Measurements from ENCODE around the gene MTR. TPM values are rescaled to one million over a fixed set of nuclear protein-coding genes. Genes with fewer than 3 reads are reported as not detected.

Gene MTR
- total RNA-seq, 1 experiment from 2014 or later = 35.5 TPM

DNA sequence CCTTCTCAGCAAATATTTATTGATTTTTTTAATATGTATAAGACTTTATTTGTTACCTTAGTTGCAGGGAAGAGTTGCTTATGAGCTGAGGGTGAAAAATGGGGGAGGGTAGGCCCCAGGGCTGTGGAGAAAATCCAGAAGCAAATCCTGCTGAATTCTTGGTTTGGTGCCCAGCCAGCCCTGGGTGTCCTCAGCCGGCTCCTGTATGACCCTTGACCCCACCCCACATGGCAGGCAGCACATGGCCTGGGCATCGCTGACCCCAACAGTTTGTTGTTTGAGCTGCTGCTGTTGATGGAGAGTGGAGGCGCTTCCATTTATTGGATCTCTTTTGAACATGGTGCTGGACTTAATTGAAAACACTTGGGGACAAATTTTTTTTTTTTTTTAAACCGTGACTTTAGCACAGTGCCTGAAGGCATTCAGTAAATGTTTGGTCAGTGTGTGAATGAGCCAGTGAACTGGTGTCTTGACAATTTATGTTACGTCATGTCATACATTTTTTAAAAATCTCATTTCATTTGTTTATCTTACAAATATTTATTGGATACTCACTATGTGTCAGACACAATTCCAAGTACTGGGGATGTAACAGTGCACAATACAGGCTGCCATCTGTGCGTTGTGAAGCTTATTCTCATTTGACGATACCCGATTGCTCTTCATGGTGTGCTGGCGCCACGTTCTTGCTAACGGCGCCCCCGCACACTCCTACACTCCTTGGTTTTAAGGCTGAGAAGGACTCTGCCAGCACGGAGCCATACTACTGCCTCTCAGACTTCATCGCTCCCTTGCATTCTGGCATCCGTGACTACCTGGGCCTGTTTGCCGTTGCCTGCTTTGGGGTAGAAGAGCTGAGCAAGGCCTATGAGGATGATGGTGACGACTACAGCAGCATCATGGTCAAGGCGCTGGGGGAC lies 98.8 kb downstream of the MTR start:
- no peak overlapping the region for H3K4me3 Mint-ChIP-seq
- no peak overlapping the region for H2BK12ac ChIP-seq (ENCODE audit: insufficient read length, low read depth, low read length)
- H4K8ac ChIP-seq (replicated peaks; ENCODE audit: insufficient read length, low read depth, low read length) = no peak overlapping the region
- H3K9me3 ChIP-seq (ENCODE audit: control insufficient read depth, low read depth, low read length) = no peaks in the 10 kb centered on the region
- peaks cover 19 to 55% (median 48%) of the 10 kb centered on the region in 3 experiments; a peak in 6 of 7 replicates for H3K36me3 Mint-ChIP-seq (ENCODE audit: insufficient read depth in 1 of 3, low read depth in 3 of 3)
- H3K79me2 ChIP-seq (ENCODE audit: insufficient read depth, low read length) = no peaks in the 10 kb centered on the region
- no peak overlapping the region for H4K5ac ChIP-seq (ENCODE audit: insufficient read length, low read depth, low read length)
- no peaks in the 10 kb centered on the region for H3K27me3 Mint-ChIP-seq (ENCODE audit: low read depth)
- H3K18ac ChIP-seq (ENCODE audit: insufficient read length, low read depth, low read length) = no peak overlapping the region
- no peak overlapping the region for H3K23ac ChIP-seq (ENCODE audit: insufficient read length, low read depth, low read length)
- H3K4me1 ChIP-seq (ENCODE audit: insufficient read depth, low read length) = no peaks in the 10 kb centered on the region
- no peak overlapping the region for H2AFZ ChIP-seq (ENCODE audit: low read length)
- no peak overlapping the region for H2BK5ac ChIP-seq (ENCODE audit: insufficient read length, low read length)
- no peak overlapping the region; the same call in 1 of the 2 replicates for H3K14ac ChIP-seq (ENCODE audit: insufficient read depth, low read length)
- H3K9me3 Mint-ChIP-seq = no peaks in the 10 kb centered on the region; a peak in 1 of 5 replicates
- H3T11ph ChIP-seq (ENCODE audit: low read length) = no peak overlapping the region
- H3K9ac ChIP-seq (ENCODE audit: extremely low read depth, insufficient read length, low read length) = no peak overlapping the region
- DNase-seq = no peak
- WGBS (ENCODE audit: extremely low coverage, insufficient read length, low lambda C conversion rate) = no CpG with 5 or more reads among the region's 19 CpGs
- no peak overlapping the region for H2AK5ac ChIP-seq (ENCODE audit: insufficient read length, low read length)
- no peak overlapping the region for H3K4me2 ChIP-seq (ENCODE audit: insufficient read depth, insufficient read length, low read length)
- no peak overlapping the region for H2BK20ac ChIP-seq (ENCODE audit: low read depth, low read length, poor library complexity, severe bottlenecking)
- peak overlapping the region in 1 of 3 experiments; percentile 30; a peak in 2 of 7 replicates for H3K27ac Mint-ChIP-seq
- H4K20me1 ChIP-seq (ENCODE audit: control insufficient read depth, insufficient read depth, insufficient read length) = no peaks in the 10 kb centered on the region
- no peak overlapping the region for H3K56ac ChIP-seq (ENCODE audit: insufficient read length, low read depth, low read length)
- H3K27ac ChIP-seq (ENCODE audit: insufficient read length, low read depth, low read length) = no peak overlapping the region
- no peaks in the 10 kb centered on the region for H3K23me2 ChIP-seq (ENCODE audit: insufficient read length, low read depth, low read length, poor library complexity, severe bottlenecking)
- H2BK120ac ChIP-seq (ENCODE audit: low read depth, low read length, poor library complexity, severe bottlenecking) = no peak overlapping the region
- no peak overlapping the region for H3K4ac ChIP-seq (ENCODE audit: low read depth, low read length)
- no peak overlapping the region for H4K91ac ChIP-seq (ENCODE audit: insufficient read length, low read depth, low read length)
- no peak for TF ChIP-seq CTCF (conservative IDR thresholded peaks at IDR 0.05)
- no peaks in the 10 kb centered on the region for H3K79me1 ChIP-seq (ENCODE audit: insufficient read depth, low read depth, low read length, poor library complexity, severe bottlenecking)
- H2BK15ac ChIP-seq (ENCODE audit: low read depth, low read length) = no peak overlapping the region
- no peaks in the 10 kb centered on the region for H3K27me3 ChIP-seq (ENCODE audit: insufficient read depth, low read length)
- H3K4me1 Mint-ChIP-seq = peaks cover 4 to 5% of the 10 kb centered on the region in 2 experiments; a peak in 3 of 4 replicates
